Tibial nerve (tissue), 3 donors: ENCODE measurements around the gene GIPC2.

Experiments used
- POLR2A ChIP-seq, 2 donors: fragments of 450-650 bp; IDR thresholded peaks; one replicate each; pipeline ENCODE4 v1.6.1; 2017; ENCODE audit warnings: antibody characterized with exemption in 2 of 2, mild to moderate bottlenecking in 2 of 2, moderate library complexity in 2 of 2
- TF ChIP-seq, protein P1 (sequence below), 5 experiments: fragments of 200-600 bp in 3 of 5; fragments of 450-650 bp in 2 of 5; sonication (generic) in 3 of 5; IDR thresholded peaks; one replicate each; pipeline ENCODE4 v1.5.1; 2016 to 2019; ENCODE audit warnings: antibody characterized with exemption in 5 of 5, mild to moderate bottlenecking in 3 of 5, moderate library complexity in 2 of 5

DNA sequence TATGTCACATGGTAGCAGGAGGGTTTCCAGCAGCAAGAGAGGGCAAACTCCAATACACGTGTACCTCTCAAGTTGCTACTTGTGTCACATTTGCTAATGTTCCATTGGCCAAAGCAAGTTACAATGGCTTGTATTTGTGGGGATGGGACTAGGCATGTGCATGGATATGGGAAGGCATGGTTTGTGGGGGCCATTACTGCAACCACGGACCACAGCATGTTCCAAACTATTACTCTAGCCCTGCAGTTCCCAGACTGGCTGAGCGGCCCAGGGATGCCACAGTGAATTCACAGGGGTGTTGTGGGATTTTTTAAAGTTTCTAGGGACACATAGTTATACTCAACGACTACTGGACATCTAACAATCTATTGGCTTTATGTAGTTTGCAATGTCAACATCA is 133.1 kb downstream of the GIPC2 start:
- TF ChIP-seq, protein P1, sequence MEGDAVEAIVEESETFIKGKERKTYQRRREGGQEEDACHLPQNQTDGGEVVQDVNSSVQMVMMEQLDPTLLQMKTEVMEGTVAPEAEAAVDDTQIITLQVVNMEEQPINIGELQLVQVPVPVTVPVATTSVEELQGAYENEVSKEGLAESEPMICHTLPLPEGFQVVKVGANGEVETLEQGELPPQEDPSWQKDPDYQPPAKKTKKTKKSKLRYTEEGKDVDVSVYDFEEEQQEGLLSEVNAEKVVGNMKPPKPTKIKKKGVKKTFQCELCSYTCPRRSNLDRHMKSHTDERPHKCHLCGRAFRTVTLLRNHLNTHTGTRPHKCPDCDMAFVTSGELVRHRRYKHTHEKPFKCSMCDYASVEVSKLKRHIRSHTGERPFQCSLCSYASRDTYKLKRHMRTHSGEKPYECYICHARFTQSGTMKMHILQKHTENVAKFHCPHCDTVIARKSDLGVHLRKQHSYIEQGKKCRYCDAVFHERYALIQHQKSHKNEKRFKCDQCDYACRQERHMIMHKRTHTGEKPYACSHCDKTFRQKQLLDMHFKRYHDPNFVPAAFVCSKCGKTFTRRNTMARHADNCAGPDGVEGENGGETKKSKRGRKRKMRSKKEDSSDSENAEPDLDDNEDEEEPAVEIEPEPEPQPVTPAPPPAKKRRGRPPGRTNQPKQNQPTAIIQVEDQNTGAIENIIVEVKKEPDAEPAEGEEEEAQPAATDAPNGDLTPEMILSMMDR (IDR thresholded peaks at IDR 0.05): no peak
- TF ChIP-seq POLR2A (IDR thresholded peaks at IDR 0.05): no peak
